ENCODE data around the gene CYRIA.

CYRIA gene

DNA sequence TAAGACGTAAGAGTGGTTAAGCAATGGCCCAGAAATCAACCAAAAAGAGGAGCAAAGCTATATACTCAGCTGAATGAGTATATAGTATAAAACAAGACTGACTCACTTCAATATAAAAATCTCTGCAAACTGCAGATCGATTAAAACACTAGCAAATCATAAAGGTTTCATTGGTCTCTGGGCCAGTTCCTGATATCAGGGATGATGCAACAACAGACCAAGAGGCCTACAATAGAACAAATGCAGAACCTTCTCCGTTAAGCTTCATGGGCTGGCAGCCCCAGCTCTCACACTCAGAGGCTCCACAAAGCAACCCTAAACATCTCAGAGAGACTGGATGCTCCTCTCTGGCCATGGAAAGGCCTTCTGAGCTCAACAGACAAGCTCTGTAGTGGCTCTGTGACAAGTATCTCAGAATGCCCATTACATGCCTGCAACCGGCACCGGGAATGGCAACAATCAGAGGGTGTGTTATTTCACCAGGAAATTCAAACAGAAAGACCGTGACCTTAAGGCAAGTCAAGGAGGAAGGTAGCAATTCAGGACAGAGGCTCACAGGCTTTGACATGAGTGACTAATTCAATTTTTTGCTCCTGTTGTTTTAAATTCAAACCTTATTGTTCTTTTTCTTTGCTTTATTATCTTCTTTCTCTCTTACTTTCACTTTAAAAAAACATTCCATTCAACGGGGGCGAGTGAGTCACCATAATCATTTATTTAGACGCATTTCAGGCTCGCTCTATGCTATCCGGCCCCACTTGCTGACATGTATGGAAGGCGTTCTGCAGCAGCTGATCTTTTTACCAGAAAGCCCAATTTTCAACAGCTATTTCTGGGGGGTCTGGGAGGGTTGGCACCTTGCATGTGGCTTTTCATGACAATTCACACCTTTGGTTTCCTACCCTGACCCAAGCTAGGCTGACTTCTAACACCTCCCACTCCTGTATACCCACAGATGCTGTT is 15.1 kb downstream of the CYRIA start:
- DNase-seq (ENCODE audit: low read depth): no peak

- DNase-seq (ENCODE audit: low read depth): no peak
Observed at GRCh38 chr2:16649353-16650286, 16.0 kb downstream of the CYRIA start.

GRCh38 chr2:16647992-16648617 is 17.5 kb downstream of the CYRIA start:
- DNase-seq (ENCODE audit: low read depth): no peak

DNA sequence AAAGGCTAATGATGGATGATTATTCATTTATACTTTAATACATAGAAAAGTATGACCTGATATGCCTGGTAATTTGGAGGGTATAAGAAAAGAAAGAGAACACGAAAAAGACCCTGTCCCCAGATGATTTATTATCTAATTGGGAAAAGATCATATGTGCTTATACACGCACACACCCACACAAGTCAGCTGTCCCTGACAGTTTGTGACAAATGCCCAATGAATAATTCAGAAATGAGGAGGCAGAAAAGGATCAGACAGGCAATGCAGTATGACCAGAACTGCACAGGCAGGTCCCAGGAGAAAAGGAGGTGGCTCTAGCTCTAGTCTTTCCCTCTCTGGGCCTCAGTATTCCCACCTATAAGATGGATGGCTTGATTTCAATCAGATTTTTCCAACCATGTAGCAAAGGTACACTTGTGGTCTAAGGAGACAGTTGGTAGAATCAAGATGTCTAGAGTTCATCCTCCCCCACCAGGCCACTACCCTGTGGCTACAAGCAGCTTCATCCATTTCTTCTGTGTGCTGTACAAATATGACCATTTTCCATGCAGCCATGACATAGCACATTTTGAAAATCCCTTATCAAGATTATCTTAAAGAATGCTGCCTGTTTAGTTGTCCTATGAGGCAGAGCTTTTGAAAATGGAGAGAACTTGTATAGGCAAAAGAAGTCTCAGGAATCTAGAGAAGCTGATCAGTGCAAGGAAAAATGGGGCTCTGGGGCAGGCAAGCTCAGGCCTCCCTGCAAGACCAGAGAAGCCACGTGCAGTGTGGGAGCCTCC is 19.7 kb downstream of the CYRIA start:
- DNase-seq (ENCODE audit: low read depth): no peak

DNA sequence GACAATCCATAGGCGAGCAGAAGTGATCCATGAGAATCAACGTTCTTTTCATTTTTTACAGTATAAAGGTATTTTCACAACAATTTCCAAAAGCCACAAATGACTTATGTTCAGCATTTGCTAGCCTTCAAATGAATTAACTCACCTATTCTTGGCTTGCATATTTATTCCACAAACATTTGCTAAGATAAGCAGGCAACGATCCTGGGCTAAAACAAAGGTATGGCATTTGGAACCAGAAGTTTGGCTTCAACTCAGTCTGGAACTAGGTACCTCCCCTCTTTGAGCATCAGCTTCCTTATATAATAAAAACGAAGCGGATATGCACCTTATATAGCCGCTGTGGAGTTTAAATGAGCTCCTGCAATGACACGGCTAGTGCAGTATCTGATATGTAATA is 20.5 kb downstream of the CYRIA start:
- DNase-seq (ENCODE audit: low read depth): no peak

- no peak for DNase-seq (ENCODE audit: low read depth)
Observed at GRCh38 chr2:16644221-16644925, 21.3 kb downstream of the CYRIA start.

GRCh38 chr2:16643099-16643498 is 22.5 kb downstream of the CYRIA start:
- DNase-seq (ENCODE audit: low read depth): no peak

GRCh38 chr2:16642088-16642487 is 23.5 kb downstream of the CYRIA start:
- DNase-seq (ENCODE audit: low read depth): no peak

GRCh38 chr2:16641509-16641908 is 24.1 kb downstream of the CYRIA start:
- DNase-seq (ENCODE audit: low read depth): no peak

DNA sequence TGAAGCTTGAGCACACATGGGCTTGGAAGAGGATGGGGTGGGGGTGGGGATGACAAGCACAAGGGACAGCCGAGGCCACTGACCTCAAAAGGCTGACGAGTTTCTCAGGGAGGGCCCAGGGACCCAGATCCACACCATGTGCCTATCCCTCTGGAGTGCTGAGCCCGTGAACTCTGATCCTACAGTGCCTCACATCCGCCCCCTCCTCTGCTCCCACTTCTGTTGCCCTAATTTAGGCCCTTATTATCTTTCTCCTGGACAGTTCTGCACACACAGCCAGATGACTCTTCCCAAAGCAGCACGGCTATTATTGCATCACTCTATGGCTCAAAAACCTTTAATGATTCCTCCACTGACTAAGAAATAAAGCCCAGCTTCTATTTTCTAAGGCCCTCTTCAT is 24.8 kb downstream of the CYRIA start:
- no peak for DNase-seq (ENCODE audit: low read depth)

DNA sequence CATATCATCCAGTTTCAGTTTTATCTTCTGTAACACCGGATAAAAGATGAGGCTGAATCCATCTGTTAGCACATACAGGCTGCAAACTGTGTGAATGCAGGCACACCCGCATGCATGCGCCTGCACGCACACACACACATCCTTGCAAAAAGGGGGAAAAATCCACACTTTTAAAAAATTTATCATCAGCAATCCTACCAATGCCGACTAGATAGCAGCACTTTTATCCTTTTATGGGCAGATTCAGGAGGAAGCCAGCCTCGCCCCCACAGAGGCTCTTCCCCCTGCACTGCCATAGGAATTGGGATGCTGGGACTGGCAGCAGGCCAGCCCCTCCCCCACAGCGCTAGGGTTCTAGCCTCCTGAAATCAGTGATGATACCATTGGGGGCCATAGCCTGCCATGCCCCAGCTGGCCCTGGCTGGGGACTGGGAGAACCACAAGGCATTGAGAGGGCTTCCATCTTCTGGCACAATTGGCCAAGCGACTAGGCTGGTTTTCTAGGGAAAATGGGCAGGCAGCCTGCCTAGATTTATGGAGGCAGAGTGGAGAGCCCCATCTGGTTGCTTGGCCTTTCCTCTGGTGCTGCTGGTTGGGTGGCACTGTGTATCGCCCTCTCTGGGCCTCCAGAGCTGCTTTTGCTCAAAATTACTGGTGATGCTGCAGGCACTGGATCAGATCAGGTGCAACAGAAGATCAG is 25.5 kb downstream of the CYRIA start:
- no peak for DNase-seq (ENCODE audit: low read depth)

DNA sequence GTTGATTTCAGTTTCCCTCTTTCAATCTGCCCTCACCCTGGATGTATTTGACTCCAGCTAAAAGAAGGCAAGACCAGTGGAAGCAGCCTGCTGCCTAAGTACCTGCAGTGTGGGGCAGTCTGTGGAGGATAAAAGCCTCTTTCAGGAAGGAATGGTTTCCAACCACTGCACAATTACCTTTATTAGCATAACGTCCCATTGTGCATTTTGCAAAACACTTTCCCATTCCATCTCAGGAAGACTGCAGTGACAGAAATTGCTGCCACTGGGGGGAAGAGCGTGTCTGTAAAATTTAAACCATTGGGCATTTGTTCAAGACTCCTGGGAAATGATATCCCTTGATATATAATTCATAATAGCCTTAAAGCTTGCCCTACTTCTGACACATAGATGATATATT is 26.2 kb downstream of the CYRIA start:
- DNase-seq (ENCODE audit: low read depth): no peak

GRCh38 chr2:16638946-16639345 is 26.7 kb downstream of the CYRIA start:
- DNase-seq (ENCODE audit: low read depth): no peak

- no peak for DNase-seq (ENCODE audit: low read depth)
Observed at GRCh38 chr2:16637304-16637703, 28.3 kb downstream of the CYRIA start.

GRCh38 chr2:16635791-16636699 is 29.6 kb downstream of the CYRIA start:
- no peak for DNase-seq (ENCODE audit: low read depth)

- peak; percentile 49 for DNase-seq (ENCODE audit: low read depth)
Observed at GRCh38 chr2:16633621-16634430, 31.8 kb downstream of the CYRIA start.

DNA sequence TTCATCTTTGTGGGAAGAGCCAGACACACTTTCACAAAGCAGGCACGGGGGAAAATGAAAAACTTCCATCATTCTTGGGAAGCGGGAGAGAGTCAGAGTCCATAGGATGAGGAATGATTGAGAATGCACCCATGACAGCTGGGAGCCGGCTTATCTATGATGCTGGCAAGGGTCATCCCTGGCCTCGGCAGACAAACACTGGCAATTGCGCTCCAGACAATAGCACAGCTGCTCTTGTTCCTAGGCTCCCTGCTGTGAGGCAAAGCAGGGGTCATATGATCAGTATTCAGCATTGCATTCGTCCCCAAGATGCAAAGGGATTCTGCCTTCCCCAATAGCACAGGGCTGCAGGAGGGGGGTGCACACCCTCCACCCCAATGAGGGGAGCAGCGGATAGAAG is 33.0 kb downstream of the CYRIA start:
- DNase-seq (ENCODE audit: low read depth): no peak

DNA sequence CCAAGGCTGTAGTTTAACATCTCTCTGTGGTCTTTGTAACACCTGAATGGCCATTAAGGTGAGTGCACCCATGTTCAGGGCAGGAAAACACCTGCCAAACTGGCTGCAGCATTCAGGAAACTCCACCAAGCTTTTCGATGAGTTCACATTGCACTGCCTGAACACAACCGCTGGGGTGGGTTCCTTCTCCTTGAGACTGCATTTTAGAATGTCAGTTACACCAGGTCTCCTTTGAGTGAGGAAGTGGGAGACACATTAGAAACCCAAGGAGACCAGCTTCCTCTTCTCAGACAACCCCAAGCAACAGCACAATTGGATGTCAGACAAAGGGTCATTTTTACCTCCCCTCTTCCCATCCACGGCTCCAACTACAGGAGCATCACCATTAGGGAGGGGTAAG is 35.2 kb downstream of the CYRIA start:
- DNase-seq (ENCODE audit: low read depth): no peak
